Panc1 (cell line): ENCODE results near the gene ZNF620. TPM values are rescaled to one million over a fixed set of nuclear protein-coding genes. Genes with fewer than 3 reads are reported as not detected.

ENCODE experiments used
- ATAC-seq: fragments of 200-7000 bp; cut with Tn5 transposase; 2 replicates; pipeline ENCODE4 v1.9.1; 2020; ENCODE audit warnings: mild to moderate bottlenecking, moderate library complexity
- BruUV-seq: library from RNA; stranded (reverse); fragments of 400-500 nt; replicated peaks from 2 replicates; lab custom pipeline; 2021; lab: Mats Ljungman, UMichigan
- CTCF ChIA-PET: fragments of 300-600 bp; sonication (Branson Sonifier 250); formaldehyde crosslinking; loops from one replicate; lab custom pipeline; 2022; ENCODE audit warnings: antibody characterized with exemption; lab: Charles Lee
- POLR2A ChIA-PET: fragments of 300-600 bp; sonication (Branson Sonifier 250); formaldehyde crosslinking; loops from one replicate; lab custom pipeline; 2022; ENCODE audit warnings: antibody characterized with exemption; lab: Charles Lee
- DNase-seq: peaks from one replicate; pipeline ENCODE4 v3.0.0-alpha.2; 2010; ENCODE audit warnings: low read depth, low spot score
- H3K27ac ChIP-seq: 2 replicates; pipeline ENCODE4 v1.5.1; 2011; ENCODE audit warnings: mild to moderate bottlenecking, low read length, inconsistent platforms
- H3K27me3 ChIP-seq: fragments of 200-500 bp; sonication (Bioruptor generic); 2 replicates; pipeline ENCODE4 v1.6.0; 2014; ENCODE audit warnings: low read length, inconsistent platforms; ENCODE audit not compliant: control insufficient read depth, insufficient read depth
- H3K36me3 ChIP-seq: fragments of 200-500 bp; sonication (Bioruptor generic); 2 replicates; pipeline ENCODE4 v1.5.1; 2014; ENCODE audit warnings: inconsistent platforms, mild to moderate bottlenecking, low read length, moderate library complexity; ENCODE audit not compliant: control insufficient read depth, insufficient read depth
- H3K4me1 ChIP-seq: 2 replicates; pipeline ENCODE4 v1.5.1; 2011; ENCODE audit warnings: inconsistent platforms, mild to moderate bottlenecking, low read length, moderate library complexity; ENCODE audit not compliant: control insufficient read depth, insufficient read depth
- H3K4me3 ChIP-seq, 2 experiments: 2 replicates each; pipeline ENCODE4 v1.5.1; 2011 to 2012; ENCODE audit warnings: low read depth in 2 of 2, low read length in 2 of 2, mild to moderate bottlenecking in 2 of 2, inconsistent platforms in 1 of 2, moderate library complexity in 1 of 2
- H3K9me3 ChIP-seq: fragments of 200-500 bp; sonication (Bioruptor generic); 2 replicates; pipeline ENCODE4 v1.5.1; 2014; ENCODE audit warnings: low read depth, mild to moderate bottlenecking, inconsistent platforms, low read length, moderate library complexity; ENCODE audit not compliant: control insufficient read depth, insufficient read depth
- CTCF ChIP-seq: fragments of 450-650 bp; IDR thresholded peaks from 2 replicates; pipeline ENCODE4 v1.5.1; 2017; ENCODE audit warnings: mild to moderate bottlenecking
- POLR2AphosphoS5 ChIP-seq: IDR thresholded peaks from 2 replicates; pipeline ENCODE4 v1.6.1; 2012; ENCODE audit warnings: mild to moderate bottlenecking, low read depth, low read length, moderate library complexity
- REST ChIP-seq, 2 experiments: IDR thresholded peaks; 2 replicates each; pipeline ENCODE4 v1.6.1; 2011 to 2012; ENCODE audit warnings: low read depth in 2 of 2, control low read depth in 1 of 2, low read length in 1 of 2, mild to moderate bottlenecking in 1 of 2, moderate library complexity in 1 of 2; ENCODE audit not compliant: insufficient read depth in 1 of 2
- SIN3A ChIP-seq: IDR thresholded peaks from 2 replicates; pipeline ENCODE4 v1.6.1; 2012; ENCODE audit warnings: low read depth, mild to moderate bottlenecking, low read length, moderate library complexity, borderline replicate concordance; ENCODE audit not compliant: insufficient read depth
- TCF7L2 ChIP-seq: IDR thresholded peaks from 2 replicates; pipeline ENCODE4 v1.6.1; 2011; ENCODE audit warnings: mild to moderate bottlenecking, low read depth, low read length, inconsistent platforms
- in situ Hi-C: cut with HindIII; loops from 2 replicates; pipeline ENCODE4 v1.10.0; 2016; ENCODE audit warnings: low sequenced_read_pairs, low pct_unique_long_range_greater_than_20kb
- intact Hi-C: fragments of 100-400 bp; cut with micrococcal nuclease; formaldehyde crosslinking; loops from one replicate; pipeline ENCODE4 v1.10.0; 2022; ENCODE audit not compliant: unreplicated experiment
- total RNA-seq: library from RNA; stranded (reverse); gene quantifications from one replicate; pipeline ENCODE4 v1.2.1, GENCODE V29; 2021; ENCODE audit not compliant: unreplicated experiment

The ZNF620 gene
- total RNA-seq, 1 experiment from 2014 or later: 1.3 TPM

DNA sequence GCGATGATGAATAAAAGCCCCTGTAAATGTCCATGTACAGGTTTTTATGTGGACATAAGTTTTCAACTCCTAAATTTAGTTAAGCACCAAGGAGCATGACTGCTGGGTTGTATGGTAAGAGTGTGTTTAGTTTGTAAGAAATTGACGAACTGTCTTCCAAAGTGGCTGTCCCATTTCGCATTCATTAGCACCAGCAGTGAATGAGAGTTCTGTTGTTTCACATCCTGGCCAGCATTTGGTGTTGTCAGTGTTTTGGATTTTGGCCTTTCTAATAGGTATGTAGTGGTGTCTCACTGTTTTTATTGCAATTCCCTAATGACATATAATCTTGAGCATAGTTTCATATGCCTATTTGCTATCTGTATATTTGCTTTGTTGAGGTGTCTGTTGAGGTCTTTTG is 22.6 kb downstream of the ZNF620 start (continued):
- TF ChIP-seq POLR2AphosphoS5: no peak

DNA sequence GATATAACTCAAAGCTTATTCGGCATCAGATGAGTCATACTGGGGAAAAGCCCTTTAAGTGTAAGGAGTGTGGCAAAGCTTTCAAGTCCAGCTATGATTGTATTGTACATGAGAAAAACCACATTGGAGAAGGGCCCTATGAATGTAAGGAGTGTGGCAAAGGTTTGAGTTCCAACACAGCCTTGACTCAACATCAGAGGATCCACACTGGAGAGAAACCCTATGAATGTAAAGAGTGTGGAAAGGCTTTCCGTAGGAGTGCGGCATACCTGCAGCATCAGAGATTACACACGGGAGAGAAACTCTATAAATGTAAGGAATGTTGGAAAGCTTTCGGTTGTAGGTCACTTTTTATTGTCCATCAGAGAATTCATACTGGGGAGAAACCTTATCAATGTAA is 26.4 kb downstream of the ZNF620 start:
- no peak for DNase-seq
- in situ Hi-C loops (no loop called here), intact Hi-C loops (no loop called here)
- H3K4me3 ChIP-seq: no peak overlapping the region
- ATAC-seq: no peak
- H3K4me1 ChIP-seq: no peaks in the 10 kb centered on the region
- ChIA-PET CTCF (no interaction called here), POLR2A (no interaction called here)
- peaks cover 29% of the 10 kb centered on the region for H3K9me3 ChIP-seq
- TF ChIP-seq CTCF (no peak), SIN3A (no peak), POLR2AphosphoS5 (no peak), TCF7L2 (no peak), REST (IDR thresholded peaks at IDR 0.05; ENCODE audit: insufficient read depth in 1 of 2, low read depth in 2 of 2, low read length in 1 of 2) (no peak)
- H3K36me3 ChIP-seq: no peaks in the 10 kb centered on the region
- H3K27ac ChIP-seq: no peak overlapping the region
- no TSS peak for BruUV-seq
- no peaks in the 10 kb centered on the region for H3K27me3 ChIP-seq

GRCh38 chr3:40534283-40534682 is 28.4 kb downstream of the ZNF620 start:
- in situ Hi-C loops: no loop called here

More at GRCh38 chr3:40534283-40534682, 28.4 kb downstream of the ZNF620 start:
- BruUV-seq: no TSS peak
- intact Hi-C loops: no loop called here
- DNase-seq (no peak), ATAC-seq (no peak)
- Histone ChIP-seq H3K27ac (no peak overlapping the region), H3K9me3 (peaks cover 29% of the 10 kb centered on the region), H3K4me3 (no peak overlapping the region), H3K36me3 (no peaks in the 10 kb centered on the region), H3K27me3 (no peaks in the 10 kb centered on the region), H3K4me1 (no peaks in the 10 kb centered on the region)
- TF ChIP-seq SIN3A (no peak), CTCF (no peak), POLR2AphosphoS5 (no peak), REST (IDR thresholded peaks at IDR 0.05; ENCODE audit: insufficient read depth in 1 of 2, low read depth in 2 of 2, low read length in 1 of 2) (no peak), TCF7L2 (no peak)
- CTCF ChIA-PET: no interaction called here
- POLR2A ChIA-PET: no interaction called here
